Measurements from ENCODE around the gene OXSR1.

DNA sequence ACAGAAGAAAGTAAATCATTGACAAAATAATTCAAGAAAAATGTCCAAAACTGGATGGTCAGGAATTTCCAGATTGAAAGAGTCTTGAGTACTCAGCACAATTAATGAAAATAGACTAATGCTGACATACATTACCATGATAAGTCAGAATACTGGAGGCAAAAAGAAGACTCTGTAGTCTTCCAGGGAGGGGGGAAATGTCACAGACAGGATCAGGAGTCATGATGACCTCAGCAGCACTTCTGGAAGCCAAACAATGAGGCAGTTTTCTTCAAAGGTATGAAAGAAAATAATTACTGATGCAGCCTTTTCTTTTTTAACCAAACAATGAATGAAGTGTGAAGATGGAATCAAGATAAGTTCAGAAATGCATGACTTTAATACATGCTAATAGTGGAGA lies 70.1 kb downstream of the OXSR1 start:
- TF ChIP-seq, protein P1, sequence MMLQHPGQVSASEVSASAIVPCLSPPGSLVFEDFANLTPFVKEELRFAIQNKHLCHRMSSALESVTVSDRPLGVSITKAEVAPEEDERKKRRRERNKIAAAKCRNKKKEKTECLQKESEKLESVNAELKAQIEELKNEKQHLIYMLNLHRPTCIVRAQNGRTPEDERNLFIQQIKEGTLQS (IDR thresholded peaks at IDR 0.05), result no peak
- TF ChIP-seq, protein P2, sequence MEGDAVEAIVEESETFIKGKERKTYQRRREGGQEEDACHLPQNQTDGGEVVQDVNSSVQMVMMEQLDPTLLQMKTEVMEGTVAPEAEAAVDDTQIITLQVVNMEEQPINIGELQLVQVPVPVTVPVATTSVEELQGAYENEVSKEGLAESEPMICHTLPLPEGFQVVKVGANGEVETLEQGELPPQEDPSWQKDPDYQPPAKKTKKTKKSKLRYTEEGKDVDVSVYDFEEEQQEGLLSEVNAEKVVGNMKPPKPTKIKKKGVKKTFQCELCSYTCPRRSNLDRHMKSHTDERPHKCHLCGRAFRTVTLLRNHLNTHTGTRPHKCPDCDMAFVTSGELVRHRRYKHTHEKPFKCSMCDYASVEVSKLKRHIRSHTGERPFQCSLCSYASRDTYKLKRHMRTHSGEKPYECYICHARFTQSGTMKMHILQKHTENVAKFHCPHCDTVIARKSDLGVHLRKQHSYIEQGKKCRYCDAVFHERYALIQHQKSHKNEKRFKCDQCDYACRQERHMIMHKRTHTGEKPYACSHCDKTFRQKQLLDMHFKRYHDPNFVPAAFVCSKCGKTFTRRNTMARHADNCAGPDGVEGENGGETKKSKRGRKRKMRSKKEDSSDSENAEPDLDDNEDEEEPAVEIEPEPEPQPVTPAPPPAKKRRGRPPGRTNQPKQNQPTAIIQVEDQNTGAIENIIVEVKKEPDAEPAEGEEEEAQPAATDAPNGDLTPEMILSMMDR (IDR thresholded peaks at IDR 0.05; ENCODE audit: low read depth, low read length, missing input control), result no peak
- TF ChIP-seq TAF1 (conservative IDR thresholded peaks at IDR 0.05) (no peak), RAD21 (IDR thresholded peaks at IDR 0.05) (no peak), GABPA (IDR thresholded peaks at IDR 0.05 in 1 of 2, conservative IDR thresholded peaks at IDR 0.05 in 1 of 2) (no peak), JUND (IDR thresholded peaks at IDR 0.05) (no peak), SP1 (IDR thresholded peaks at IDR 0.05) (no peak), YY1 (IDR thresholded peaks at IDR 0.05) (no peak)
- TF ChIP-seq, protein P3, sequence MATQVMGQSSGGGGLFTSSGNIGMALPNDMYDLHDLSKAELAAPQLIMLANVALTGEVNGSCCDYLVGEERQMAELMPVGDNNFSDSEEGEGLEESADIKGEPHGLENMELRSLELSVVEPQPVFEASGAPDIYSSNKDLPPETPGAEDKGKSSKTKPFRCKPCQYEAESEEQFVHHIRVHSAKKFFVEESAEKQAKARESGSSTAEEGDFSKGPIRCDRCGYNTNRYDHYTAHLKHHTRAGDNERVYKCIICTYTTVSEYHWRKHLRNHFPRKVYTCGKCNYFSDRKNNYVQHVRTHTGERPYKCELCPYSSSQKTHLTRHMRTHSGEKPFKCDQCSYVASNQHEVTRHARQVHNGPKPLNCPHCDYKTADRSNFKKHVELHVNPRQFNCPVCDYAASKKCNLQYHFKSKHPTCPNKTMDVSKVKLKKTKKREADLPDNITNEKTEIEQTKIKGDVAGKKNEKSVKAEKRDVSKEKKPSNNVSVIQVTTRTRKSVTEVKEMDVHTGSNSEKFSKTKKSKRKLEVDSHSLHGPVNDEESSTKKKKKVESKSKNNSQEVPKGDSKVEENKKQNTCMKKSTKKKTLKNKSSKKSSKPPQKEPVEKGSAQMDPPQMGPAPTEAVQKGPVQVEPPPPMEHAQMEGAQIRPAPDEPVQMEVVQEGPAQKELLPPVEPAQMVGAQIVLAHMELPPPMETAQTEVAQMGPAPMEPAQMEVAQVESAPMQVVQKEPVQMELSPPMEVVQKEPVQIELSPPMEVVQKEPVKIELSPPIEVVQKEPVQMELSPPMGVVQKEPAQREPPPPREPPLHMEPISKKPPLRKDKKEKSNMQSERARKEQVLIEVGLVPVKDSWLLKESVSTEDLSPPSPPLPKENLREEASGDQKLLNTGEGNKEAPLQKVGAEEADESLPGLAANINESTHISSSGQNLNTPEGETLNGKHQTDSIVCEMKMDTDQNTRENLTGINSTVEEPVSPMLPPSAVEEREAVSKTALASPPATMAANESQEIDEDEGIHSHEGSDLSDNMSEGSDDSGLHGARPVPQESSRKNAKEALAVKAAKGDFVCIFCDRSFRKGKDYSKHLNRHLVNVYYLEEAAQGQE (IDR thresholded peaks at IDR 0.05), result no peak
- TF ChIP-seq, protein P4, sequence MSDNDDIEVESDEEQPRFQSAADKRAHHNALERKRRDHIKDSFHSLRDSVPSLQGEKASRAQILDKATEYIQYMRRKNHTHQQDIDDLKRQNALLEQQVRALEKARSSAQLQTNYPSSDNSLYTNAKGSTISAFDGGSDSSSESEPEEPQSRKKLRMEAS (IDR thresholded peaks at IDR 0.05), result no peak
- TF ChIP-seq, protein P5, sequence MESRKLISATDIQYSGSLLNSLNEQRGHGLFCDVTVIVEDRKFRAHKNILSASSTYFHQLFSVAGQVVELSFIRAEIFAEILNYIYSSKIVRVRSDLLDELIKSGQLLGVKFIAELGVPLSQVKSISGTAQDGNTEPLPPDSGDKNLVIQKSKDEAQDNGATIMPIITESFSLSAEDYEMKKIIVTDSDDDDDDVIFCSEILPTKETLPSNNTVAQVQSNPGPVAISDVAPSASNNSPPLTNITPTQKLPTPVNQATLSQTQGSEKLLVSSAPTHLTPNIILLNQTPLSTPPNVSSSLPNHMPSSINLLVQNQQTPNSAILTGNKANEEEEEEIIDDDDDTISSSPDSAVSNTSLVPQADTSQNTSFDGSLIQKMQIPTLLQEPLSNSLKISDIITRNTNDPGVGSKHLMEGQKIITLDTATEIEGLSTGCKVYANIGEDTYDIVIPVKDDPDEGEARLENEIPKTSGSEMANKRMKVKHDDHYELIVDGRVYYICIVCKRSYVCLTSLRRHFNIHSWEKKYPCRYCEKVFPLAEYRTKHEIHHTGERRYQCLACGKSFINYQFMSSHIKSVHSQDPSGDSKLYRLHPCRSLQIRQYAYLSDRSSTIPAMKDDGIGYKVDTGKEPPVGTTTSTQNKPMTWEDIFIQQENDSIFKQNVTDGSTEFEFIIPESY (IDR thresholded peaks at IDR 0.05), result no peak

Measured in liver (tissue), 3 donors.